Measurements from ENCODE around the gene SPINT4.

- TF ChIP-seq TAF1 (IDR thresholded peaks at IDR 0.05; ENCODE audit: low read depth) (no peak), RAD21 (conservative IDR thresholded peaks at IDR 0.05) (no peak), CTCF (IDR thresholded peaks at IDR 0.05; ENCODE audit: poor library complexity, severe bottlenecking) (no peak), EZH2 (IDR thresholded peaks at IDR 0.05; ENCODE audit: borderline replicate concordance, insufficient read depth, low read length, poor library complexity, severe bottlenecking) (no peak), POLR2AphosphoS5 (IDR thresholded peaks at IDR 0.05) (no peak), REST (IDR thresholded peaks at IDR 0.05; ENCODE audit: borderline replicate concordance) (no peak), SMC3 (conservative IDR thresholded peaks at IDR 0.05; ENCODE audit: poor library complexity) (no peak), EP300 (conservative IDR thresholded peaks at IDR 0.05; ENCODE audit: poor library complexity, severe bottlenecking) (no peak)
Measured at GRCh38 chr20:45701104-45701503, 21.0 kb upstream of the SPINT4 start.

Measured in neural cell (in vitro differentiated cells).